ENCODE results near the gene KRT7. TPM values are rescaled to one million over a fixed set of nuclear protein-coding genes. Genes with fewer than 3 reads are reported as not detected.

Gene KRT7
- total RNA-seq, 1 experiment from 2014 or later, result 2.3 TPM

GRCh38 chr12:52296572-52297215, 63.7 kb downstream of the KRT7 start:
- no peak for DNase-seq (ENCODE audit: low read depth)

Other genes with a start within 250 kb of the KRT7 start
- gene TAMALIN, start 226.3 kb upstream of the KRT7 start, total RNA-seq (2014; rRNA removed; shearing (Covaris generic)), result 0.20 and 0.24 TPM in 2 replicates
- 3.0 and 5.6 TPM in 2 replicates for gene NR4A1, start 181.8 kb upstream of the KRT7 start, total RNA-seq (2014; rRNA removed; shearing (Covaris generic))
- gene ATG101, start 163.3 kb upstream of the KRT7 start, total RNA-seq (2014; rRNA removed; shearing (Covaris generic)), result 46.5 and 56.1 TPM in 2 replicates
- gene SMIM41, start 153.5 kb upstream of the KRT7 start, total RNA-seq (2014; rRNA removed; shearing (Covaris generic)), result not detected in 2 replicates
- 1.3 and 2.1 TPM in 2 replicates for gene KRT80, start 41.2 kb upstream of the KRT7 start, total RNA-seq (2014; rRNA removed; shearing (Covaris generic))
- 0.10 and 0.48 TPM in 2 replicates for gene KRT86, start 41.4 kb downstream of the KRT7 start, total RNA-seq (2014; rRNA removed; shearing (Covaris generic))
- 0.72 and 0.88 TPM in 2 replicates for gene KRT81, start 58.3 kb downstream of the KRT7 start, total RNA-seq (2014; rRNA removed; shearing (Covaris generic))
- not detected in 2 replicates for gene KRT83, start 88.2 kb downstream of the KRT7 start, total RNA-seq (2014; rRNA removed; shearing (Covaris generic))
- not detected in 2 replicates for gene KRT85, start 134.2 kb downstream of the KRT7 start, total RNA-seq (2014; rRNA removed; shearing (Covaris generic))
- gene KRT84, start 152.4 kb downstream of the KRT7 start, total RNA-seq (2014; rRNA removed; shearing (Covaris generic)), result not detected in 2 replicates
- gene KRT82, start 173.1 kb downstream of the KRT7 start, total RNA-seq (2014; rRNA removed; shearing (Covaris generic)), result not detected in 2 replicates
- not detected in 2 replicates for gene KRT75, start 201.1 kb downstream of the KRT7 start, total RNA-seq (2014; rRNA removed; shearing (Covaris generic))
- gene KRT6B, start 218.9 kb downstream of the KRT7 start, total RNA-seq (2014; rRNA removed; shearing (Covaris generic)), result not detected in 2 replicates
- not detected in 2 replicates for gene KRT6C, start 240.6 kb downstream of the KRT7 start, total RNA-seq (2014; rRNA removed; shearing (Covaris generic))

Data from RPMI7951 (cell line).